IMR-90 (cell line): Measurements from ENCODE around the gene NFIX.

ENCODE experiments used
- CEBPB ChIP-seq: IDR thresholded peaks from 2 replicates; pipeline ENCODE4 v1.6.1; 2012; ENCODE audit warnings: low read depth, low read length, improper control_type of control experiment
- TF ChIP-seq, protein P1 (sequence below): conservative IDR thresholded peaks from 2 replicates; pipeline ENCODE4 v1.5.1; 2012; ENCODE audit warnings: mild to moderate bottlenecking, low read depth, low read length, improper control_type of control experiment

DNA sequence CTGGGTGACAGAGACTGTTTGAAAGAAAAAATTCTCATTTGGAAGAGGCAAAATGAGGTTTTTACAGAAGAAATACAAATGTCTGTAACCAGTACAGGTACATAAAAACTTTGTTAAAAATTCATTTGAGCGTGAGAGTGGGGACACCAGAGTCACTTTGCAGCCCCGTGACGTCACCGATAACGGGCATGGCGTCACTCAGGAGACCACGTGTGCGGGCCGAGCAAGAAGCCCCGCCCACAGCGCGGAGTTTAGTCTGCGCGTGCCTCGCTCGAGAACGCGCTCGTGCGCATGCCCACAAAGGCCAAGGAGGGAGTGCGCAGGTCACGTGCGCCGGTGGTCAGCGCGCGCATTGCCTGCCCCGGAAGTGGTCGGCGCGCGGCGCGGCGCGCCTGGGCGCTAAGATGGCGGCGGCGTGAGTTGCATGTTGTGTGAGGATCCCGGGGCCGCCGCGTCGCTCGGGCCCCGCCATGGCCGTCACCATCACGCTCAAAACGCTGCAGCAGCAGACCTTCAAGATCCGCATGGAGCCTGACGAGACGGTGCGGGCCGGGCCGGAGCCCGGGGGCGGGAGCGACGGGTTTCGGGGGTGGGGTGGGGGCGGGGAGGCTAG lies 49.7 kb upstream of the NFIX start, which contains the start of gene RAD23A:
- TF ChIP-seq, protein P1, sequence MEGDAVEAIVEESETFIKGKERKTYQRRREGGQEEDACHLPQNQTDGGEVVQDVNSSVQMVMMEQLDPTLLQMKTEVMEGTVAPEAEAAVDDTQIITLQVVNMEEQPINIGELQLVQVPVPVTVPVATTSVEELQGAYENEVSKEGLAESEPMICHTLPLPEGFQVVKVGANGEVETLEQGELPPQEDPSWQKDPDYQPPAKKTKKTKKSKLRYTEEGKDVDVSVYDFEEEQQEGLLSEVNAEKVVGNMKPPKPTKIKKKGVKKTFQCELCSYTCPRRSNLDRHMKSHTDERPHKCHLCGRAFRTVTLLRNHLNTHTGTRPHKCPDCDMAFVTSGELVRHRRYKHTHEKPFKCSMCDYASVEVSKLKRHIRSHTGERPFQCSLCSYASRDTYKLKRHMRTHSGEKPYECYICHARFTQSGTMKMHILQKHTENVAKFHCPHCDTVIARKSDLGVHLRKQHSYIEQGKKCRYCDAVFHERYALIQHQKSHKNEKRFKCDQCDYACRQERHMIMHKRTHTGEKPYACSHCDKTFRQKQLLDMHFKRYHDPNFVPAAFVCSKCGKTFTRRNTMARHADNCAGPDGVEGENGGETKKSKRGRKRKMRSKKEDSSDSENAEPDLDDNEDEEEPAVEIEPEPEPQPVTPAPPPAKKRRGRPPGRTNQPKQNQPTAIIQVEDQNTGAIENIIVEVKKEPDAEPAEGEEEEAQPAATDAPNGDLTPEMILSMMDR, result no peak
- no peak for TF ChIP-seq CEBPB
